GM21447 (cell line): Measurements from ENCODE around the gene CTR9.
A peak's percentile ranks its signal among the peaks of the same experiment; 100 is the strongest.

Source experiments
- ATAC-seq: cut with Tn5 transposase; IDR thresholded peaks from one replicate; pipeline ENCODE4 v1.9.1; 2021; ENCODE audit not compliant: unreplicated experiment

Gene CTR9

GRCh38 chr11:10779086-10779485 lies 28.0 kb downstream of the CTR9 start:
- no peak for ATAC-seq

GRCh38 chr11:10780040-10780439 lies 29.0 kb downstream of the CTR9 start:
- ATAC-seq = no peak

- no peak for ATAC-seq
Observed at GRCh38 chr11:10784232-10785145, 33.4 kb downstream of the CTR9 start.

- ATAC-seq = no peak
Observed at GRCh38 chr11:10785146-10785474, 34.1 kb downstream of the CTR9 start.

GRCh38 chr11:10786451-10786850 lies 35.4 kb downstream of the CTR9 start:
- ATAC-seq = no peak

- ATAC-seq = peak; percentile 84
Observed at GRCh38 chr11:10792385-10793068, 41.5 kb downstream of the CTR9 start.

- no peak for ATAC-seq
Observed at GRCh38 chr11:10793470-10794255, 42.6 kb downstream of the CTR9 start.

- ATAC-seq = no peak
Observed at GRCh38 chr11:10796191-10796590, 45.1 kb downstream of the CTR9 start.

GRCh38 chr11:10797001-10797400 lies 46.0 kb downstream of the CTR9 start:
- no peak for ATAC-seq

- ATAC-seq = no peak
Observed at GRCh38 chr11:10797531-10797930, 46.5 kb downstream of the CTR9 start.

GRCh38 chr11:10798330-10798928 lies 47.4 kb downstream of the CTR9 start:
- no peak for ATAC-seq

- no peak for ATAC-seq
Observed at GRCh38 chr11:10800292-10800691, 49.2 kb downstream of the CTR9 start.

GRCh38 chr11:10803676-10804075 lies 52.6 kb downstream of the CTR9 start:
- ATAC-seq = no peak

GRCh38 chr11:10805741-10806140 lies 54.7 kb downstream of the CTR9 start:
- ATAC-seq = no peak

GRCh38 chr11:10806206-10806605 lies 55.2 kb downstream of the CTR9 start:
- ATAC-seq = no peak

- no peak for ATAC-seq
Observed at GRCh38 chr11:10807493-10808234, 56.6 kb downstream of the CTR9 start.

GRCh38 chr11:10808235-10808552 lies 57.1 kb downstream of the CTR9 start:
- no peak for ATAC-seq

GRCh38 chr11:10808553-10809372 lies 57.7 kb downstream of the CTR9 start, which contains the start of gene EIF4G2:
Gene EIF4G2, minus strand, starts transcription at chr11:10808926.
- ATAC-seq = peak; percentile 87

- ATAC-seq = peak; percentile 24
Observed at GRCh38 chr11:10809373-10810160, 58.5 kb downstream of the CTR9 start.
